A549 (cell line): Measurements from ENCODE around the gene CCDC85A.

Experiments
- CBX2 ChIP-seq: fragments of 200-600 bp; sonication (generic); IDR thresholded peaks from 2 replicates; pipeline ENCODE4 v1.6.1; 2016; ENCODE audit warnings: low read depth, mild to moderate bottlenecking, borderline replicate concordance
- CBX8 ChIP-seq: fragments of 200-600 bp; sonication (generic); IDR thresholded peaks from 2 replicates; pipeline ENCODE4 v1.6.1; 2016
- HEYL ChIP-seq: fragments of 250-450 bp; sonication (Bioruptor Pico); IDR thresholded peaks from 2 replicates; pipeline ENCODE4 v1.8.0; 2021; ENCODE audit warnings: mild to moderate bottlenecking, moderate library complexity
- JUN ChIP-seq, 2 experiments: fragments of >200 bp; sonication (Bioruptor Twin); formaldehyde crosslinking; IDR thresholded peaks; 2 replicates in 1 of 2; 3 replicates in 1 of 2; pipeline ENCODE4 v1.6.1; 2016 to 2017
- MAFK ChIP-seq: fragments of 450-650 bp; IDR thresholded peaks from 2 replicates; pipeline ENCODE4 v1.6.1; 2014; ENCODE audit not compliant: partially characterized antibody
- PHF8 ChIP-seq: fragments of 200-600 bp; sonication (generic); IDR thresholded peaks from 2 replicates; pipeline ENCODE4 v1.6.1; 2016; ENCODE audit warnings: low read depth, mild to moderate bottlenecking, antibody characterized with exemption, moderate library complexity, borderline replicate concordance
- POLR2A ChIP-seq: IDR thresholded peaks from 2 replicates; pipeline ENCODE4 v1.6.1; 2012; ENCODE audit warnings: mild to moderate bottlenecking, low read length
- RAD21 ChIP-seq, 2 experiments: fragments of >200 bp in 1 of 2; sonication (Bioruptor Twin) in 1 of 2; formaldehyde crosslinking in 1 of 2; IDR thresholded peaks in 1 of 2; conservative IDR thresholded peaks in 1 of 2; 2 replicates in 1 of 2; 3 replicates in 1 of 2; pipeline ENCODE4 v1.6.1; 2012 to 2018; ENCODE audit warnings: inconsistent platforms in 1 of 2
- RNF2 ChIP-seq: fragments of 200-600 bp; sonication (generic); IDR thresholded peaks from 2 replicates; pipeline ENCODE4 v1.6.1; 2016; ENCODE audit warnings: low read depth, mild to moderate bottlenecking, antibody characterized with exemption, moderate library complexity, borderline replicate concordance
- SMC3 ChIP-seq: fragments of >200 bp; sonication (Bioruptor Twin); formaldehyde crosslinking; IDR thresholded peaks from 3 replicates; pipeline ENCODE4 v1.6.1; 2018; ENCODE audit warnings: inconsistent platforms
- TF ChIP-seq, protein P1 (sequence below): fragments of >200 bp; sonication (Bioruptor Twin); formaldehyde crosslinking; IDR thresholded peaks from 3 replicates; pipeline ENCODE4 v1.5.1; 2016
- TF ChIP-seq, protein P2 (sequence below): fragments of 450-650 bp; IDR thresholded peaks from 2 replicates; pipeline ENCODE4 v1.6.1; 2014; ENCODE audit warnings: antibody characterized with exemption

DNA sequence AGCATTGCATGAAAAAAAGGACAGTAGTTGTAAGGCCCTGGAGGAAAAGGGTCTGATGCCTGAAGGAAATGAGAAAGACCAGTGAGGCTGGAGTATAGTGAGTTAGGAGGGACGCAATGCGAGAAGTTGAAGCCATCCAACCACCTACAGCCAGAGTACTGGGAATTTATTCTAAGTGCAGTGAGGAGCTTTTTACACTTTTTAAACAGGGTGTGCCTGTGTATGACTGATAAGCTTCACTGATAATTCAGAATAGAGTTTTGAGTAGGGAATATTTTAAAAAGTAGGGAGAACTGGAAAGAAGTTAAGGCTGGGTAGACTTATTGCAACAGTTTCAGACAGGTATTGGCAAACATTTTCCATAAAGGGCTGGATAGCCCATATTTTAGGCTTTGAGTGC, 35.9 kb upstream of the CCDC85A start:
- TF ChIP-seq JUN (IDR thresholded peaks at IDR 0.05) (no peak), MAFK (no peak), CBX2 (no peak), CBX8 (no peak), POLR2A (no peak), SMC3 (no peak), RAD21 (conservative IDR thresholded peaks at IDR 0.05 in 1 of 2, IDR thresholded peaks at IDR 0.05 in 1 of 2) (no peak), PHF8 (no peak), RNF2 (no peak), HEYL (CRISPR knock-in tag) (no peak)
- TF ChIP-seq, protein P1, sequence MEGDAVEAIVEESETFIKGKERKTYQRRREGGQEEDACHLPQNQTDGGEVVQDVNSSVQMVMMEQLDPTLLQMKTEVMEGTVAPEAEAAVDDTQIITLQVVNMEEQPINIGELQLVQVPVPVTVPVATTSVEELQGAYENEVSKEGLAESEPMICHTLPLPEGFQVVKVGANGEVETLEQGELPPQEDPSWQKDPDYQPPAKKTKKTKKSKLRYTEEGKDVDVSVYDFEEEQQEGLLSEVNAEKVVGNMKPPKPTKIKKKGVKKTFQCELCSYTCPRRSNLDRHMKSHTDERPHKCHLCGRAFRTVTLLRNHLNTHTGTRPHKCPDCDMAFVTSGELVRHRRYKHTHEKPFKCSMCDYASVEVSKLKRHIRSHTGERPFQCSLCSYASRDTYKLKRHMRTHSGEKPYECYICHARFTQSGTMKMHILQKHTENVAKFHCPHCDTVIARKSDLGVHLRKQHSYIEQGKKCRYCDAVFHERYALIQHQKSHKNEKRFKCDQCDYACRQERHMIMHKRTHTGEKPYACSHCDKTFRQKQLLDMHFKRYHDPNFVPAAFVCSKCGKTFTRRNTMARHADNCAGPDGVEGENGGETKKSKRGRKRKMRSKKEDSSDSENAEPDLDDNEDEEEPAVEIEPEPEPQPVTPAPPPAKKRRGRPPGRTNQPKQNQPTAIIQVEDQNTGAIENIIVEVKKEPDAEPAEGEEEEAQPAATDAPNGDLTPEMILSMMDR = no peak
- TF ChIP-seq, protein P2, sequence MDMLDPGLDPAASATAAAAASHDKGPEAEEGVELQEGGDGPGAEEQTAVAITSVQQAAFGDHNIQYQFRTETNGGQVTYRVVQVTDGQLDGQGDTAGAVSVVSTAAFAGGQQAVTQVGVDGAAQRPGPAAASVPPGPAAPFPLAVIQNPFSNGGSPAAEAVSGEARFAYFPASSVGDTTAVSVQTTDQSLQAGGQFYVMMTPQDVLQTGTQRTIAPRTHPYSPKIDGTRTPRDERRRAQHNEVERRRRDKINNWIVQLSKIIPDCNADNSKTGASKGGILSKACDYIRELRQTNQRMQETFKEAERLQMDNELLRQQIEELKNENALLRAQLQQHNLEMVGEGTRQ = no peak
